Occipital lobe (tissue), 2 donors: Measurements from ENCODE around the gene RASGEF1C. TPM values are rescaled to one million over a fixed set of nuclear protein-coding genes. Genes with fewer than 3 reads are reported as not detected.

ENCODE experiments used
- DNase-seq: peaks from one replicate; lab custom pipeline; 2025; lab: John Stamatoyannopoulos, UW
- total RNA-seq: library from RNA; depleted of rRNA; stranded (reverse); fragments of >200 nt; gene quantifications from one replicate; pipeline ENCODE4 v1.2.3, GENCODE V29; 2014

RASGEF1C gene
- total RNA-seq: 12.8 TPM

GRCh38 chr5:180209137-180209581, at the start of gene RASGEF1C:
Gene RASGEF1C (minus strand): TSS chr5:180209211. CDS start chr5:180138052, 71,159 bp downstream.
- DNase-seq: no peak

DNA sequence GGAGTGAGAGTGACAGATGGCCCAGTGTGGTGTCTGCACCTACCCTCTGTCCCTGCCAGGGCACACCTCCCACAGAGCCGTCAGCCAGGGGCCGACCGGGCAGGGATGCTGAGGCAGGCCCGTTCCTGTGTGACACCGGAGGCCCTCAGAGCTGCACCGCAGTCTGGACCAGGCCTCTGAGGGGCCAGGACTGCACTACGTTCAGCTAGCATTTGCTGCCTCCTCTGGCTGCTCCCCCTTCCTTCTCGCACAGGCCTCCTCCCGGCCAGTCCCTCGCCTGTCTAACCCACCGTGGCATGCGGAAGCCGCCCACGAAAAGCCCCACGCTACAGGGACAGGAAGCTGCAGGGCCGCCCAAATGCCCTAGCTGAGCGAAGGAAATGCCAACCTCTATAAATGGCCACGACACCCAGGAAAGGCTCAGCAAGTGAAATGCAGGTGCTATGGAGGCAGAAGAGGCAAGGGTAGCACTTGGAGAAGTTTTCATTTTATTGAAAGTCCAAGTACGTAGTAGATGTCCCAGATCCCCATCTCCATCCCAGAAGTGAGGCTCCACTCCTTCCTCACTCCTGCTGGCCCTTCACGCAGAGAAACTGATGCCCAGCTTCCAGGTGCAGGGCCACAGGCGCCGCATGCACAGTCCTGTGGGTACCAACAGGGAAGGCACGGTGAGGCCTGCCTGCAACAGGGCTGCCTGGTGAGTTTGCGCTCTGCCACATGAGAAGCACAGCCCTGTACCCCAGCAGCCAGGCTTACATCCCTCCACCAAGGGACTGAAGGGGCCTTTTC, 44.2 kb upstream of the RASGEF1C start:
- DNase-seq: no peak

DNA sequence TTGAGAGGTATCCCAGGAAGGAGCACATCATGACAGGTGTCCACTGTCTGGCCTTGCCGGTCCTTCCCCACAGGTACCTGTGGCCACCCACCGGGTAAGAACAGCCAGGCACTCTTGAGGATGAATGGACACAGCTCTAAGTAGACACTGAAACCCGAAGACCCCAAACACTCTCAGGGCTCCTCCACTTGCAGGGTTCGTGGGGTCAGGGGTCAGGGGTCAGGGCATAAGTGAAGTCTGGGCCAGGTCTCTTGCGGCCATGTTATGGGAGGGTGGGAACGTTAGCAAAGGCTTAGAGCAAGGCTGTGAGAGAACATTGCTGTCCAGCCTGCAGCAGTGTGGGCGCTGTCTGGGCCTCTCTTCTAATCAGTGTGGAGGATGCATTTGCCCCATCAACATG, 42.9 kb upstream of the RASGEF1C start:
- DNase-seq: no peak

GRCh38 chr5:180251141-180251540, 42.1 kb upstream of the RASGEF1C start:
- DNase-seq: peak; percentile 5

DNA sequence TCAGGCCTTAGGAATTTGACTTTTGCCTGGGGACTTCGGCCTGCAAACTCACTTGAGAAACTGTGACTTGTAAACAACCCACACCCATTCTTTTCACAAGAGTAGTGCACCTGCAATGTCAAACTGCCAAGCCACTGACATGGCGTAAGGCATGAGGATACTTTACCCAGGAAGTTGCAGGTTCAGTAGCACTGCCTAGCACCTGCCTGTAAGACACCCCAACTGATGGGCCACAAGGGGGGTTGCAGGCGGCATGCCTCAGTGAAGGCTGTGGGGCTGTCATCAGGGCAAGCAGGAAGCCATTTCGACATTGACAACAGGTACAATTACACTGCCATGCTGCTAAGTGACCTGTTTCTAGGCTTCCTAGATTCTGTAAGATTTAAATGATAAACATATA, 41.3 kb upstream of the RASGEF1C start:
- no peak for DNase-seq

GRCh38 chr5:180241600-180241999, 32.6 kb upstream of the RASGEF1C start:
- DNase-seq: no peak

- DNase-seq: no peak
Measured at GRCh38 chr5:180238631-180239030, 29.6 kb upstream of the RASGEF1C start.

DNA sequence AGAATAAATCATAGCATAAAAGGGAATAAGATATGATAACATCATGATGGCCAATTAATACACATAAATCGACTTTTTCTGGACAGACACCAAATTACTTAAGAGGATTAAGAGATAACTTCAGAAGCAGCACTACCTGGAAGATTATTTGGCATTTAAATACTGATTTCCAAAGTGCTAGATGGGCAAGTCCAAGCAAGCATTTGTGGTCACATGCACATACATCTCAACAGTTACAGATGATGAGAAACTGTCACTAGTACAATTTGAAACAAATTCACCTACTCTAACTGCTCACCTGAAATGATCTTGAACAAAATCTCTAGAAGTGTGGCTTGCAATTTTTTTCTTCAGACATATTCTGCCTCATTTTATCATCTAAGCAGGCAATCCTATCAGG, 26.8 kb upstream of the RASGEF1C start:
- no peak for DNase-seq

DNA sequence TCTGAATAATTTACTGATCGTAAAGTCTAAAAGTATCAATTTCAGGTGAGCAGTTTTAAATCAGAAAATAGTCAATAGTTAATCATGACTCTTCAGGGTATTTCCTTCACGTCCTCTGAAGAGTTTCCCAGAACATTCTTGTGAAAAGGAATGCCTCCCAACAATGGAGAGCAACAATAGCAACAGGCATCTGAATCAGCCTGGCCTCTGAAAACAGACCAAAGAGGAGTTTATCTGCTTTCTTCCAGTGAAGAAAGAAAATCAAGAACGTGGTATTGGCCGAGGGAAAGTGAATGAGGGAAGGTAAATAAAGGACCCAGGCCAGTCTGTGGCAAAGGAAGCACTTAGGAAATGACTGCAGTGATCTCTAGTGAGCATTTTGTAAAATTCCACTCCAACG, 26.1 kb upstream of the RASGEF1C start:
- no peak for DNase-seq

- DNase-seq: no peak
Measured at GRCh38 chr5:180234271-180234670, 25.3 kb upstream of the RASGEF1C start.

DNA sequence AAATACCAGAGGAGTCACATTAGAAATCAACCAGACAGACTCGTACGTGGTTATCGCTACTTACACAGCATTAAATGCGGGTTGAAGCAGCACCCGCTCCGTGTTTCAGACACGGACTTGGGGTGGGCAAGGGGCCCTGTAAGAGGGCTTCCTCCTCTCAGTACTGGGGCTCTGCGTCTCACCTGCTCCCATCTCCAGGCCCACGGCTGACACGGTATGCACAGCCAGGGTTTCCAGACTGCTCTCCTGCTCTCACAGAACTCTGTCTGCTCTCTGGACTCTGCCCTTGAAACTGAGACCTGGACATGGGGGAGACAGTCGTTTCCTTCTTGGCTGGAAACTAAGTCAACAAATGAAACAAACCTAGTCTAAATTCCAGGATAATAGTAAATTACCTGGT, 24.7 kb upstream of the RASGEF1C start:
- no peak for DNase-seq

DNA sequence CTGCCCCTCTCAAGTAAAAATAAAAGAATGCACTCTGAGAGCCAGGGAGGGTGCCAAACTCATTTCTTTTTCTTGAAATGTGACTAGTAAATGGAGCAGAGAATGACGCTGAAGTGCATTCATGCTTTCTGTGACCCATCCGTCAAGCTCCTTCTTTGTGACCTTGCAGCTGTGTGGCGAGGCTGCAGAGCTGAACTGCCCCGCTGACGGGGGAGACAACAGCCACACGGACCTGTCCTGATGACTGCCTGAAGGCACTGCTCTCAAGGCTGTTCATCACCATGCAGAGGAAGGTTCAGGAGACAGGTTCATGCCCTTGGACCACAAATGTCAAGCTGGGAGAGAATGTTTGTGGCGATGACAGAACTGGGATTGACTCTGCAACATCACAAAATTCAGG, 21.0 kb upstream of the RASGEF1C start:
- no peak for DNase-seq

- no peak for DNase-seq
Measured at GRCh38 chr5:180222056-180222455, 13.0 kb upstream of the RASGEF1C start.

GRCh38 chr5:180217797-180218196, 8.8 kb upstream of the RASGEF1C start:
- no peak for DNase-seq

DNA sequence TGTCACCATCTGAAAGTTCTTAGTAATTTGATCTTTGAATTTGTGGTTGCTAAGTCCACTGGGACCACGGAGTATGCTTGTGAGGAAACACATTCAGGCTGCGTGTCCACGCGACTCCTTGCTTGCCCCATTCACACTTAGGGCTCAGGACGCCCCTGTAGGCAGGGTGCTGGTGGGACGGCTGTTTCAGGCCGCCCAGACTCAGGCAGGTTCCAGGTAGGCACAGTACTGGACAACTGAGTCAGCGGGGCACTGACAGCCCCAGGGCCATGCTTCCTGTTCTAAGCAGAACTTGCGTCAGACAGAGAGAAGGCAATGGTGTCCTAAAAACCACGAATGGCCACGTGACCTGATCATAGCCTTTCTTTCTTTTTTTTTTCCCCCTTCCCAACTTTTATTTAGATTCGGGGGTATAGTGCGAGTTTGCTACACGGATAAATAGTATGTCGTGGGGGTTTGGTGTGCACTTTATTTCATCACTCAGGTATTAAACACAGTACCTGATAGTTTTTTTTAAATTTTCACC, 7.7 kb upstream of the RASGEF1C start:
- DNase-seq: no peak

DNA sequence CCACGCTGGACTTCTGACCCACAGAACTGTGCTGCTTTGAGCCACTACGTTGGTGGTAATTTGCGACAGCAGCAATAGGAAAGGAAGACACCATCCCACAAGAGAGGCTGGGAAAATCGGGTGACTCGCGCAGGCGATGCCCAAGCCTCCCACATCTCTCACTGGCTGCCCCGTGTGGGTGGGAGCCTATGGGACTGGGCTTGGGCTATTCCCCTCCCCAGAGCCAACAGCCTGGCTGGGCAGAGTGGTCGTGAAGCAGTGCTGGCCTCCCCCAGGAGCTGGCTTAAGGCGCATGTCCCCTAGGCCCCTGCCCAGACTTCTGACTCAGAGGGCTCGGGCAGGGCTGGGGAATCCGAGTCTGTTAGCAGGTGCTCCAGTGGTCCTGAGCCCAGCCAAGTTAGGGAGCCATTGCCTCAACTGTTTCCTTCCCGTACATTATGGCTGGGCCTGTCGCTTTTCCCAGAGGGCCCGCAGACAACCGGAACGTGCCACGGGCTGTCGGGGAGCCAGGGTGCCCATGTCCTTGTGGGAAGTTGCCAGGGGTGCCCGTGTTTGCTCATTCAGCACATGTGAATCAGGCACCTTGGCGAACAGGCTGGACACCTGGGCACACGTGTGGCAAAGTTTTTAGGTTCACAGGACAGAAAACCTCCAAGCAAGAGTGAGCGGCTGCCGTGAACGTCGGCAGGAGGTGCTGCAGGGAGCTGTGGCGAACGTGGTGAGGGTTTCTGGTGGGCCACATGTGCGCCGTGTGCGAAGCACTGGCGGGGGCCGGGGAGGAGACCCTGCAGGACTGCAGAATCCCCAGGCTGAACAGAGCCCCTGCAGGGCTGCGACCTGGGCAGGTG, 7.0 kb upstream of the RASGEF1C start:
- DNase-seq: no peak

- DNase-seq: no peak
Measured at GRCh38 chr5:180214870-180215770, 6.1 kb upstream of the RASGEF1C start.

- DNase-seq: no peak
Measured at GRCh38 chr5:180213657-180214207, 4.7 kb upstream of the RASGEF1C start.

DNA sequence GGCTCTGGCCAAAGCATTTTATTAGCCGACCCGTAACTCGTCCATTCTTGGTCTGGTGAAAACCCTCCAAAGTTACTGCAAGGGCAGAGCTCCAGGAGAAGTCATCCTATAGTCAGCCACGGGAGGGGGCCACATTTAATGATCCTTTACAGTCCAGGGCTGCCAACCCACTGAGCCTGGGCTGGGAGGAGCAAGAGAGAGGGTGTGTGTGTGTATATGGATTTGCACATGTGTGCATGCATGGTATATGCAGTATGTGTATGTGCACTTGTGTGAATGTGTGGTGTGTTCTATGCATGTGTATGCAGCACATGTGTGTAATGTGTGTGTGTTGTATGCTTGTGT, 4.2 kb upstream of the RASGEF1C start:
- no peak for DNase-seq

DNA sequence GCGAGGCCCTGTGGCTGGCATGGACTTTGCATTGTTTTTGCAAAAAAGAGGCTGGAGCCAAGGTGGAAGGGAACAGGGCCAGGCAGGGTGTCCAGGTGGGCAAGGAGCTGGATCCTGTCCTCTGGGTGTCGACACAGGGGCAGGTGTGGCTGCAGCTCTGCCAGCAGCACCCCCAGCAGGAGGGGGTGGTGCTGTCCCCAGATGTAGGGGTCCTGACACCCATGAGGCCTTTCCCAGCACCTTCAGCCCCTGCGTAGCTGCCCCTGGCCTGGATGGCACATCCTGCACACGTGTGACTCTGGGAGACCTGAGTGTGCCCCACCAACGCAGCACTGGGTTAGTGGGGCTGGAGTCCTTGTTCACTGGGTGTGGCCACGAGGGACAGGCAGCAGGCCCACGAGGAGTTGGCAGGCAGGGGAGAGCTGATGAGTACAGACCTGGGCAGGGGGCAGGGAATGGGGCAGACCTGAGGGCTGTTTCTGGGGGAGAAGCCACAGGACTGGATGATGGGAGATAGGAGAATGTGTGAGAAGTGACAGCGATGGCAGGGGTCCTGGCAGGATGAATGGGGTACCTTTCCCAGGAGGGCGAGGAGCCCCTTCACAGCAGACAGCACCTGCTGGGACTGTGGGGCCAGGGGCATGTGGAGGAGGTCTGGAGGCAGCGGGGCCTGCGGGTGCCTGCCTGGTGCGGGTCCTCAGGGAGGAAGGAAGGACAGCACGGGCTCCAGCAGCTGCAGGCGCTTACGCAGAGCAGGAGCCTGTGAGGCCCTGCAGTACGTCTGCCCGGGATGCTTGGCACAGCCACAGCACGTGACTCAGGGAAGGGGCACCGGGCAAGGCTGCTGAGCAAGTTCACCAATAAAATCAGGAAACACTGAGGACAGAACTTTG, 3.6 kb upstream of the RASGEF1C start:
- DNase-seq: no peak
